CD4-positive, alpha-beta T cell (primary cell): ENCODE data around the gene POLR3GL. TPM values are rescaled to one million over a fixed set of nuclear protein-coding genes. Genes with fewer than 3 reads are reported as not detected.
A peak's percentile ranks its signal among the peaks of the same experiment; 100 is the strongest.

Experiments used
- ATAC-seq: fragments of 200-7000 bp; cut with Tn5 transposase; one replicate; pipeline ENCODE4 v1.10.0; 2022; ENCODE audit warnings: mild to moderate bottlenecking; ENCODE audit not compliant: poor library complexity
- CTCF ChIA-PET: fragments of 350-600 bp; sonication (Branson Sonifier 250); formaldehyde crosslinking; loops from one replicate; lab custom pipeline; 2021; ENCODE audit warnings: antibody characterized with exemption, inconsistent platforms; lab: Charles Lee
- POLR2A ChIA-PET: fragments of 350-600 bp; sonication (Branson Sonifier 250); formaldehyde crosslinking; loops from one replicate; lab custom pipeline; 2021; ENCODE audit warnings: antibody characterized with exemption, inconsistent platforms; lab: Charles Lee
- DNase-seq, 14 experiments: peaks; one replicate each; pipeline ENCODE4 v3.0.0-alpha.2; 2013 to 2020; ENCODE audit warnings: mixed read lengths in 2 of 14
- H3K27ac ChIP-seq, 2 donors: one replicate each; pipeline versions ENCODE4 v1.5.1 to v1.7.0; 2013; ENCODE audit warnings: low read length in 2 of 2, low read depth in 1 of 2, mild to moderate bottlenecking in 1 of 2
- H3K27me3 ChIP-seq, 2 experiments: 1 replicate in 1 of 2; 2 replicates in 1 of 2; pipeline versions ENCODE4 v1.6.1 to v1.7.0; 2013; ENCODE audit warnings: low read length in 2 of 2, control low read depth in 1 of 2, mild to moderate bottlenecking in 1 of 2, moderate library complexity in 1 of 2; ENCODE audit not compliant: insufficient read depth in 2 of 2, control insufficient read depth in 1 of 2
- H3K36me3 ChIP-seq: one replicate; pipeline ENCODE4 v1.6.1; 2013; ENCODE audit warnings: low read length, control low read depth; ENCODE audit not compliant: insufficient read depth
- H3K4me1 ChIP-seq: one replicate; pipeline ENCODE4 v1.6.1; 2013; ENCODE audit warnings: low read length, control low read depth; ENCODE audit not compliant: insufficient read depth
- H3K4me3 ChIP-seq: one replicate; pipeline ENCODE4 v1.5.1; 2013; ENCODE audit warnings: mild to moderate bottlenecking, low read length, moderate library complexity
- H3K9me3 ChIP-seq, 2 experiments: 1 replicate in 1 of 2; 2 replicates in 1 of 2; pipeline versions ENCODE4 v1.6.1 to v1.7.0; 2013; ENCODE audit warnings: low read length in 2 of 2, mild to moderate bottlenecking in 2 of 2, control low read depth in 1 of 2, moderate library complexity in 1 of 2; ENCODE audit not compliant: control insufficient read depth in 1 of 2, insufficient read depth in 1 of 2
- H3K27ac Mint-ChIP-seq: one replicate; pipeline ENCODE4 v1.8.0; 2020; ENCODE audit warnings: mixed read lengths
- H3K27me3 Mint-ChIP-seq: one replicate; pipeline ENCODE4 v1.8.0; 2021; ENCODE audit warnings: mixed read lengths
- H3K36me3 Mint-ChIP-seq: one replicate; pipeline ENCODE4 v1.8.0; 2021; ENCODE audit warnings: low read depth, mixed read lengths
- H3K4me1 Mint-ChIP-seq: one replicate; pipeline ENCODE4 v1.8.0; 2021; ENCODE audit warnings: low read depth, mixed read lengths
- H3K4me3 Mint-ChIP-seq: one replicate; pipeline ENCODE4 v1.8.0; 2020; ENCODE audit warnings: mild to moderate bottlenecking, mixed read lengths
- H3K9me3 Mint-ChIP-seq: one replicate; pipeline ENCODE4 v1.8.0; 2020; ENCODE audit warnings: mixed read lengths
- intact Hi-C, 2 experiments: fragments of 100-400 bp; cut with DNase I in 1 of 2; cut with micrococcal nuclease in 1 of 2; formaldehyde crosslinking; loops; one replicate each; pipeline versions ENCODE4 v1.15.1 to v1.9.0; 2023 to 2025; cut with DNase I, micrococcal nuclease
- total RNA-seq, 174 experiments: library from RNA in 2 of 174; stranded (reverse) in 2 of 174; gene quantifications; one replicate each; pipeline ENCODE4 v1.2.3 and lab custom pipeline; 2021 to 2026
- TF ChIP-seq, protein P1 (sequence below): fragments of 200-600 bp; IDR thresholded peaks from one replicate; pipeline ENCODE4 v1.8.0; 2022; ENCODE audit warnings: antibody characterized with exemption, mild to moderate bottlenecking

Gene POLR3GL
- total RNA-seq, 2 experiments from 2014 or later, result 17.2 to 17.8 TPM

DNA sequence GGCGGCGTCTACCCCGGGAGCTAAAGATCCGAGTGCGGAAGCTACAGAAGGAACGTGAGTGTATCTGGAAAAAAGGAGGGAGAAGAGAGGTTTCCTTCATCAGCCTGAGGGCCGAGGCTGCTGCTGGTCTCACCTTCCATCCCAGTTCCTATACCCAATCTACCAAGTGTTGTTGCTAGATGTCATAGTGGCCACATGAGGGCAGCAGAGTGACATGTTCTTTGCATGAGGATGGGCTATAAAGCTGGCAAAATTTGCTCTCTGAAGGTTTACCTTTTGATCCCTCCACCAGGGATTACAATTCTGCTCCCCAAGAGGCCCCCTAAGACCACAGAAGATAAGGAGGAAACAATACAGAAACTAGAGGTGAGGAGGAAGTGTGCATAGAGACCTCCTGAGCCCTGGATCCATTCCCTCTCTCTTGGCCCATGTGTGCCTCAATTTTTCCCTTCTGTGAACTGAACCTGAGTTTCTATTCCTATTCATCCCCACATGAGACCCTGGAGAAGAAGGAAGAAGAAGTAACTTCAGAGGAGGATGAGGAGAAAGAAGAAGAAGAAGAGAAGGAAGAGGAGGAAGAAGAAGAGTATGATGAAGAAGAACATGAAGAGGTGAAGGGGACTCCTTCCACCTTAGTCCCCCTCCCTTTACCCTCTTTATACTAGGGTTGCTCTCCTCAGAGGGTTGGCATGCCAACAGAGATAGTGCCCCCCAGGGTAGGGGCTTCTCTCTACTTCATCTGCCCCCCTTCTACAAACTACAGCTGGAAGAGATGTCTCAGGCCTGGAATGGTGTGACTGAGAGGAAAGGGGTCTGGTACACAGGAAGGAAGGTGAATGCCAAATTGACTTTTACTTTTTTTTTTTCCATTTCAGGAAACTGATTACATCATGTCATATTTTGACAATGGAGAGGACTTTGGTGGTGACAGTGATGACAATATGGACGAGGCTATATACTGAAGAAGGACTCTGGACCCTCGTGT, 13.3 kb downstream of the POLR3GL start:
- H3K27me3 Mint-ChIP-seq, result no peaks in the 10 kb centered on the region
- ChIA-PET CTCF (interaction anchor here (0.6 to 9.4 kb wide), 26 partner anchors 8 to 132 kb away, joined by 3 to 151 read pairs (median 6); partner anchors contain the start of genes ANKRD34A, HJV, LIX1L and NUDT17), POLR2A (interaction anchor here (1.0 to 6.6 kb wide), 12 partner anchors 14 to 132 kb away, joined by 3 to 625 read pairs (median 7); partner anchors contain the start of genes ANKRD34A, LIX1L, NUDT17 and PEX11B)

DNA sequence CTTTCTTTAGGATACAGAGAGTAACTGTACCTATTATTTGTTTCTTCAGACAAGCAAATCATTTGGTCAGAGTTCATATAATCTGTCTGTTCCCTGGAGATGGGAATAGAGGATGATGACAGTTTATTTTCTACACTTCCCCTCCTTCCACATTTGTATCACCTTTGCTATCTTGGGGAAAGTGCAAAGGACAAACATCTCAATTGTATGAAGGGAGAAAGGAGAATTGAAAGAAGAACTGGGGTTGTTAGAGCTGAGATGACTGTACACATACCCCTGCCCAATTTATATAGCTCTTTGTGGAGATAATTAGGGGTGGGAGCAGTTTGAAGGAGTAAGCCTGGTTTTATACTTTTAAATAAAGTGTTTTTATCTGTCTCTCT, 14.0 kb downstream of the POLR3GL start:
- H3K4me3 Mint-ChIP-seq, result no peak overlapping the region
- Histone ChIP-seq H3K36me3 (peaks cover 11% of the 10 kb centered on the region), H3K4me3 (peak overlapping the region; percentile 45), H3K27me3 (no peaks in the 10 kb centered on the region), H3K4me1 (peaks cover 63% of the 10 kb centered on the region), H3K27ac (peak overlapping the region; percentile 93 to 94), H3K9me3 (no peaks in the 10 kb centered on the region)
- ATAC-seq, result no peak
- TF ChIP-seq, protein P1, sequence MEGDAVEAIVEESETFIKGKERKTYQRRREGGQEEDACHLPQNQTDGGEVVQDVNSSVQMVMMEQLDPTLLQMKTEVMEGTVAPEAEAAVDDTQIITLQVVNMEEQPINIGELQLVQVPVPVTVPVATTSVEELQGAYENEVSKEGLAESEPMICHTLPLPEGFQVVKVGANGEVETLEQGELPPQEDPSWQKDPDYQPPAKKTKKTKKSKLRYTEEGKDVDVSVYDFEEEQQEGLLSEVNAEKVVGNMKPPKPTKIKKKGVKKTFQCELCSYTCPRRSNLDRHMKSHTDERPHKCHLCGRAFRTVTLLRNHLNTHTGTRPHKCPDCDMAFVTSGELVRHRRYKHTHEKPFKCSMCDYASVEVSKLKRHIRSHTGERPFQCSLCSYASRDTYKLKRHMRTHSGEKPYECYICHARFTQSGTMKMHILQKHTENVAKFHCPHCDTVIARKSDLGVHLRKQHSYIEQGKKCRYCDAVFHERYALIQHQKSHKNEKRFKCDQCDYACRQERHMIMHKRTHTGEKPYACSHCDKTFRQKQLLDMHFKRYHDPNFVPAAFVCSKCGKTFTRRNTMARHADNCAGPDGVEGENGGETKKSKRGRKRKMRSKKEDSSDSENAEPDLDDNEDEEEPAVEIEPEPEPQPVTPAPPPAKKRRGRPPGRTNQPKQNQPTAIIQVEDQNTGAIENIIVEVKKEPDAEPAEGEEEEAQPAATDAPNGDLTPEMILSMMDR, result no peak
- intact Hi-C loops, result no loop called here
- DNase-seq, result no peak
- peaks cover 7% of the 10 kb centered on the region for H3K4me1 Mint-ChIP-seq
- H3K27ac Mint-ChIP-seq, result no peak overlapping the region
- no peaks in the 10 kb centered on the region for H3K9me3 Mint-ChIP-seq
- H3K36me3 Mint-ChIP-seq, result peaks cover 11% of the 10 kb centered on the region
- no peaks in the 10 kb centered on the region for H3K27me3 Mint-ChIP-seq
- ChIA-PET CTCF (interaction anchor here (0.8 to 9.4 kb wide), 11 partner anchors 10 to 133 kb away, joined by 3 to 151 read pairs (median 10); partner anchors contain the start of genes ANKRD34A, LIX1L, NUDT17 and POLR3GL), POLR2A (interaction anchor here (0.8 to 6.6 kb wide), 14 partner anchors 14 to 107 kb away, joined by 3 to 625 read pairs (median 14); partner anchors contain the start of genes ANKRD34A, LIX1L, PEX11B and POLR3GL)

More for the DNA sequence above, 13.3 kb downstream of the POLR3GL start:
- intact Hi-C loops, result loop anchor here (1.0 kb wide), 4 partner anchors 30 to 132 kb away; partner anchors contain the start of gene NUDT17 (in 1 of the 2)
- Mint-ChIP-seq H3K27ac (no peak overlapping the region), H3K36me3 (peaks cover 11% of the 10 kb centered on the region), H3K4me1 (peaks cover 12% of the 10 kb centered on the region), H3K4me3 (no peak overlapping the region), H3K9me3 (no peaks in the 10 kb centered on the region)
- peak; percentile 59 to 93 (median 68) for DNase-seq
- no peaks in the 10 kb centered on the region for H3K27me3 ChIP-seq
- peaks cover 14% of the 10 kb centered on the region for H3K36me3 ChIP-seq
- peak overlapping the region; percentile 93 to 94 for H3K27ac ChIP-seq
- peak; percentile 48 for ATAC-seq
- TF ChIP-seq, protein P1, result peak; percentile 83
- H3K4me1 ChIP-seq, result peaks cover 56% of the 10 kb centered on the region
- H3K9me3 ChIP-seq, result no peaks in the 10 kb centered on the region
- H3K4me3 ChIP-seq, result peak overlapping the region; percentile 45
